Fibroblast of skin of back (primary cell): ENCODE measurements around the gene ITGA3.
"Not testable (repeated sequence)": the region's sequence is repeated elsewhere in the genome, so short reads cannot be mapped to it uniquely, and the experiment has no call there.

Experiments used
- DNase-seq: peaks from one replicate; pipeline ENCODE4 v3.0.0-alpha.2; 2013

The ITGA3 gene

GRCh38 chr17:50035421-50035879 is 20.5 kb upstream of the ITGA3 start:
- DNase-seq: no peak

- DNase-seq: no peak
These were observed 20.0 kb upstream of the ITGA3 start for GRCh38 chr17:50035945-50036344.

DNA sequence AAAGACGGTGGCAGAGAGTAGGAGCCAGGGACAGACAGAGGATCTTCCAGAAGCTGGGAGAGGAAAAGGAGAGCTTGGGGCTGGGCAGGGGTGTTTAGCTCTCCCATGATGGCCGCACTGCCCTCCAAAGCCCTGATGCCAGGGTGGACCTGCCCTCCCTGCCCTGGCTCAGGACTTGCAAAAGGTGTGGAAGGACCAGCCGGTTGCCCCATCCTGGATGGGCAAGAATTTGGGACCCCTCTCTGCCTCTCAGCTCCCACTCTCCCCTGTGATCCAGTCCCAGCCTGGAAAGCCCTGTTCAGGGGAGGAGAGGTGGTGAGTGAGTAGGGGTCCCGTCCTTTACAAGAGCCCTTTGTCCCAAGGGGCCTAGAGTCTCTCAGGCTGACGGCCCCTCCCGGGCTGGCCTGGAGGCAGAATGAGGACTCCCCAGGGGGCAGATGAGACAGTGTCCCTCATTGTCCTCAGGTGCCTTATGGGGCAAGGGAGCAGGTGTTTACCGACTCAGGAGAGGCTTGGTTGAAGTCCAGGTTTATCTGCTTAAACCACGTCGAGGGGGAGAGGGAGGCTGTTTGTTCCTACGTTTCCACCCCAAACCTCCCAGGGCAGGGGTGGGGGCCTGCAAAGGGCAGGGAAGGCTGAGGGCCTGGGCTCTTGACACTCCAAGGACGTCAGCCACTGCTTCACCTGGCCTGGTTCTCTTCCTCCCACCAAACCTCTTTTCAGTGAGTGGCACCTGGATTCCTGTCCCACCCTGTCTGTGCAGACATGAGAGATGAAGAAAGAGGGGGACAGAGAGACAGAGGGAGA is 19.3 kb upstream of the ITGA3 start:
- no peak for DNase-seq

GRCh38 chr17:50037321-50038107 is 18.4 kb upstream of the ITGA3 start:
- peak; percentile 78 for DNase-seq

GRCh38 chr17:50039058-50039457 is 16.9 kb upstream of the ITGA3 start:
- no peak for DNase-seq

DNA sequence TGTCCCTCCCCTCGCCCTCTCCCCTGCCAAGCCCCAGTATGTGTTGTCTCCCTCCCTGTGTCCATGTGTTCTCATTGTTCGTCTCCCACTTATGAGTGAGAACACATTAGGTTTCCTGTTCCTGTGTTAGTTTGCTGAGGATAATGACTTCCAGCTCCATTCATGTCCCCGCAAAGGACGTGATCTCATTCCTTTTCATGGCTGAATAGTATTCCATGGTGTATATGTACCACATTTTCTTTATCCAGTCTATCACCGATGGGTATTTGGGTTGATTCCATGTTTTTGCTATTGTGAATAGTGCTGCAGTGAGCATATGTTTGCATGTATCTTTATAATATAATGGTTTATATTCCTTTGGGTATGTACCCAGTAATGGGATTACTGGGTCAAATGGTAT is 15.4 kb upstream of the ITGA3 start:
- not testable (repeated sequence) for DNase-seq

GRCh38 chr17:50042211-50042610 is 13.7 kb upstream of the ITGA3 start:
- no peak for DNase-seq

- DNase-seq: peak; percentile 65
These were observed 12.4 kb upstream of the ITGA3 start for GRCh38 chr17:50043290-50044148.

DNA sequence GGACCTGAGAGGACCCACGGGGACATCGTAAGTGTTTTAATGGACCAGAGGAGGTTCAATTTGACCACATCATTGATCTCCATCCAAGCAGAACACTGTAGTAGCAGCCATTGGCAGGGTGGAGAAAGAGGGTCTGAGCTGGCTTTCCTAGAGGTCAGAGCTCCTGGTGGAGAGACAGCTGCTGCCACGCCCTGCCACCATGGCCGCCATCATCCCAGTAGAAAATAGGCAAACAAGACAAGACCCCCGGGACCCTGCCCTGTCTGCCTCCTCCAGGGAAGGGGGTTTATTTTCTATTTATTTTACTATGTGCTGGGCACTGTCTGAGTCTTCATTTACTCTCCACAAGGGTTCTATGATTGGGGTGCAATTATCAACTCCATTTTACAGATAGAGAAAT is 11.4 kb upstream of the ITGA3 start:
- DNase-seq: no peak

GRCh38 chr17:50045154-50045553 is 10.8 kb upstream of the ITGA3 start:
- no peak for DNase-seq

DNA sequence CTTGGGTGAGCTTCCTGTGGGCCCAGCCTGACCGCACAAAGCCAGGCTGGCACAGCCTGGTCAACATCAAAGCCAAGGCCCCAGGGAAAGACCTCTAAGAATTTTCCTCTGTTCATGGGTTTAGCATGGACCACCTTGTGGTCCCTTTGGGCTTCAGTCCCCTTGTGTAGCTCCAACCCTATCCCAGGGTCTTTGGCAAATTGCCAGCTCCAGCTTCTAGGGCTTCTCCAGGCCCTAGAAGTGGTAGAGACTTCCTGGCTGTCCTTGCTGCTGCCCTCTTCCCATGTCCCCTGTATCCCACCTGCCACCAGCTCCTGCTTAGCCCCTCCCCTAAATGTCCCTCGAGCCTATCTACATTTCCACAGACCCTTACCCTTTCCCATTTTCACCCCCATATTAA is 9.7 kb upstream of the ITGA3 start:
- DNase-seq: no peak

DNA sequence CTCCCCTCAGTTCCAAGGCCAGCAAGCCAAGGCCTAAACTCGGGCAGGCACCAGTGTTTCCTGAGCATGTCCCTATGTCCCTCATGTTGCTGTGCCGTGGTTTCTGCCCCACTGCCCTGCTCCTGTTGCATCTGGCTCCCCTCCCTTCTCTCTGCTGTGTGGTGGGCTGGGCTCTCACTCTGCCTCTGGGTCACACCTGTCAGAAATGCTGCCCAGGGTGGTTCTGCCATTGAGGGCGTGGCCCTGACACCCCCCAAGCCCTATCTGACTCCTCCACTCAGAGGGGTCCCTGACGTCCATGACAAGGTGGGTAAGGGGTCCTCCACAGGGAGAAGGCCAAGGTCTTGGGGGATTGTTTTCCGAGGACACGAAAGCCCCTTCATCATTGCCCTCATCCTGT is 9.2 kb upstream of the ITGA3 start:
- no peak for DNase-seq

GRCh38 chr17:50047083-50047482 is 8.8 kb upstream of the ITGA3 start:
- no peak for DNase-seq

DNA sequence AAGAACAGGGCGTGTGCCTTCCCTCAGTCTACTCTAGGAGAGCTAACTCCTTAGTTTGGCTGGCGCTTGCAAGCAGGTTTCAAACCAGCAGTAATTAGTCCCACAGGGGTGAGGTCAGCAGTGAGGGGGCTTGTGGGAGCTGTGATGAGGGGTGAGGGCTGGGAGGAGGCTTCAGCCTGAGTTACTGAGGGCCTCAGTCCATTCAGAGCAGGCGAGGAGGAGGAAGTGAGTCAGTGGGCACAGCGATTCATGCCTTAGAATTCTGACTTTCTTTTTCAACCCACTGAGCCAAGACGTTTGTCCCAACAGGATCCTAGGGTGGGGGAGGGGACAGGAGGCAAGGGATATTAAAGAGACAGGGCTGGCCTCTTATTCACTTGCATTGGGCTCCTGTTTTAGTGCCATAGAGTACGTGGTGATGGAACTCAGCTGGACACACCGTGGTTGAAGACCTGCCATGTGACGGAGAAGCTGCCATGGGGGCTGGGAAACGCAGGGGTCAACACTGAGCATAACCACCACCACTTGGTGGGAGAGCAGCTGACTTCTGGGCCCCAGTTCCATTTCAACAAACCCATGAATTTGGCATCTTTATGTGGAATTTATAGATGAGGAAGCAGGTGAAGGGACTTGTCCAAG is 8.3 kb upstream of the ITGA3 start:
- peak; percentile 93 for DNase-seq

DNA sequence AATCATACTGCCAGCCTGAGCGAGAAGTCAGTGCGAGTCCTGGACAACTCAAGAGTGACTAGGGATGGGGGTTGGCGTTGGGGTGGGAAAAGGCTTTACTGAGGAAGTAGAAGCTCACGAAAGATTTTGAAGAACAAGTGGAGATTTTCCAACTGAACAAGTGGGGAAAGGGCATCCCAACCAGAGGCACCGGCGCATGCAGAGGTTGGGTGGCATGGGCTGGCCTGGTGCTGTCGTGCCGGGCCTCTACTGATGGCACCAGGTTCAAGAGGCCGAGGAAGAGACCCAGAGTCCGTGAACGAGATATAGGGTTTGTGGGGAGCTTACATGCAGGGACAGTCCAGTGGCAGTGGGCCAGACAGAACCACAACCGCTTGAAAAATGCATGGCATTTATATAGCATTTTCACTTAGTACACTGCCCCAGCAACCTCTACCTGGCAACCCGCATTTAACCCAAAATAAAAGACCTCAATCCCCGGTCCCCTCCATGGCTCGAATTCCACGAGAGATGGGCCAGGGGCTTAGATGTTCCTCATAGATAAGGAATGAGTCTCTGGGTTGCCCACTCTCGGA is 7.7 kb upstream of the ITGA3 start:
- peak; percentile 47 for DNase-seq

GRCh38 chr17:50048988-50049387 is 6.9 kb upstream of the ITGA3 start:
- no peak for DNase-seq

DNA sequence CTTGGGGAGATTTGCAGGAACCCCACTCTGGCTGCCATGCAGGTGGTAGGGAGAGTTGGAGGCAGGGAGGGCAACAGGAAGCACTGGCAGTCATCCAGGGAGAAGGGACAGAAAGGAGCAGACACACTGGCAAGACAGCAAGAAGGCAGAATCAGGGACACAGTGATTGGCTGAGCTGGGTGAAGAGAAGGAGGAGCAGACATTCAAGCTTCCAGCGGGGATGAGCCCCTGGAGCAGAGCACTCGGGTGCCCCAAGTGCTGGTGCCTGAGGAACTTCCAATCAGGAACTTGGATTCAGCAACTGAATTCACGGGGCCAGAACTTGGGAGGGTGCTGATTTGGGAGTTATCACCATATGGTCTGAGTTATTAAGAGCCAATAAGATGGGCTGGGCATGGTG is 6.3 kb upstream of the ITGA3 start:
- DNase-seq: peak; percentile 44

DNA sequence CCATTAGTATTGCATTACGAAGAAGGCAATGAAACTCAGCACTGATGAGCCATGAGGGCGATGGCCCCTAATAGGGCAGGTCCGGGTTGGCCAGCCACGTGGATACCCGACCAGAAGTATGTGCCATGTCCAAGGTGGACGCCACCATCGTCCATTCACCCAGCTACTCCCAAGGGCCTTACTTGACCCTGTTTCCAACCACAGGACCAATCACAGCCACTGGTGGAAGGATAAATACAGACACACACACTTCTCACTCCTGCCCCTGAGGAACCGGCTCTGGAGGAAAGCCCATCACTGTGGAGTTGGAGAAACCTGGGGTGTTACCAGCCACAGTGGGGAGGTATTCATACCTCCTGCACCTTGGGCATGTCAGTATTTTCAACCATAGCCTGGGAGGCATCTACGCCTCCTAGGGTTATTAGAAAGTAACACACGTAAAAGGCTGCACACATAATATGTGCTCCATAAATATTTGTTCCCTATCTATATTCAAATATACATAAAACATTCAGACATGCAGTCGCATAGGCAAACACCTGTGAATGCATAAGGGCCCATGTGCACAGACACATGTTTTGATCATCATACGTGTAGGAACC is 5.4 kb upstream of the ITGA3 start:
- DNase-seq: no peak

DNA sequence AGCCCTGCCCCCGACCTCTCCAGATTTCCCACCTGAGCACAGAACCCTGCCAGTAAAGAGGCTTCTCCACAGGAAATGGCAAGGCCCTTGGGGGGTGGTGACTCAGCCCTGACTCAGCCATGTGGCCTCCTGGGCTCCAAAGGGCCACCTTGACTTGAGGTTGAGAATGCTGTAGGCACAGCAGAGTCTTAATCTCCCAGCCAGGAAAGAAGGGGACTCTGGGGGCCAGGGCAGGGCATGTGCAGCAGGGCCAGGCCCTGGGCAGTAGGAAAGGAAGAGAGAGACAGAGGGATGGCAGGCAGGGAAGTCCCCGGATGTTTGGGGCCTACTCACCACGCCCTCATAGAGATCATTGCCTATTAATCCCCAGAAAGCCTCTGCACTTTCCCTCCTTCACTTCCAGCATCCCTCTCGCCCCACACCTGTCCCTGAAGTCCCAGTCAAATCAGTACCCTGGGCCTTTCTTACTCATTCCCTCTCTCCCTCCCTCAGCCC is 4.8 kb upstream of the ITGA3 start:
- DNase-seq: peak; percentile 93

DNA sequence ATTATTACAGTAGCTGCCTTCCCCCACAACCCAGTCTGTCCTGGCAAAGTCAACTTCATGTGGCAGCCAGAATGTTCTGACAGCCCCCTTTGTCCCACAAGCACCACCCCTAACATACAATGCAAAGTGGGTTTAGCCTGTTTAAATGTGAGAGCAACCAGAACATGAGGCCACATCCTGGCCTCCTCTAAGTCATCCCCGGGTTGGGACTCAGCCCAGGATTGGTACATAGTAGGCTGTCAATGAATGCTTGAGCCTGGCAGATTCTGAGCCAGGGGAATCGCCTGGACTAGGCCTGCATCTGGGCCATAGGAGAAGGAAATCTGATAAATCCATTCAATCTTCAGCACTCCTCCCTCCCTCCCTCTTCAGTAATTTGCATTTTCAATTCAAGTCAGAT is 4.3 kb upstream of the ITGA3 start:
- DNase-seq: no peak

- DNase-seq: no peak
These were observed 3.6 kb upstream of the ITGA3 start for GRCh38 chr17:50052241-50052796.
